HG02571 (cell line): ENCODE data around the gene VPS13A.
"Not testable (repeated sequence)": the region's sequence is repeated elsewhere in the genome, so short reads cannot be mapped to it uniquely, and the experiment has no call there.

ENCODE experiments used
- ATAC-seq: cut with Tn5 transposase; IDR thresholded peaks from one replicate; pipeline ENCODE4 v1.9.1; 2021; ENCODE audit warnings: mild to moderate bottlenecking, moderate library complexity; ENCODE audit not compliant: unreplicated experiment

The VPS13A gene

GRCh38 chr9:77183581-77183980, 6.2 kb downstream of the VPS13A start:
- no peak for ATAC-seq

GRCh38 chr9:77188242-77188641, 10.9 kb downstream of the VPS13A start:
- ATAC-seq: no peak

GRCh38 chr9:77194423-77194822, 17.1 kb downstream of the VPS13A start:
- no peak for ATAC-seq

GRCh38 chr9:77210116-77210515, 32.8 kb downstream of the VPS13A start:
- no peak for ATAC-seq

GRCh38 chr9:77211561-77211960, 34.2 kb downstream of the VPS13A start:
- no peak for ATAC-seq

- no peak for ATAC-seq
Measured at GRCh38 chr9:77212801-77213200, 35.5 kb downstream of the VPS13A start.

- ATAC-seq: no peak
Measured at GRCh38 chr9:77215874-77216273, 38.5 kb downstream of the VPS13A start.

GRCh38 chr9:77218612-77219011, 41.3 kb downstream of the VPS13A start:
- ATAC-seq: no peak

GRCh38 chr9:77221431-77221830, 44.1 kb downstream of the VPS13A start:
- no peak for ATAC-seq

- no peak for ATAC-seq
Measured at GRCh38 chr9:77224746-77225312, 47.5 kb downstream of the VPS13A start.

GRCh38 chr9:77236693-77237092, 59.4 kb downstream of the VPS13A start:
- ATAC-seq: no peak

GRCh38 chr9:77237896-77238295, 60.6 kb downstream of the VPS13A start:
- ATAC-seq: no peak

GRCh38 chr9:77251050-77251449, 73.7 kb downstream of the VPS13A start:
- ATAC-seq: no peak

GRCh38 chr9:77257275-77257674, 79.9 kb downstream of the VPS13A start:
- ATAC-seq: no peak

GRCh38 chr9:77261605-77262004, 84.3 kb downstream of the VPS13A start:
- ATAC-seq: no peak

GRCh38 chr9:77267762-77268161, 90.4 kb downstream of the VPS13A start:
- ATAC-seq: not testable (repeated sequence)

- ATAC-seq: no peak
Measured at GRCh38 chr9:77271023-77271690, 93.8 kb downstream of the VPS13A start.

GRCh38 chr9:77276799-77277198, 99.5 kb downstream of the VPS13A start:
- ATAC-seq: no peak

- no peak for ATAC-seq
Measured at GRCh38 chr9:77277719-77278118, 100.4 kb downstream of the VPS13A start.

- no peak for ATAC-seq
Measured at GRCh38 chr9:77283991-77284390, 106.7 kb downstream of the VPS13A start.

GRCh38 chr9:77284616-77285015, 107.3 kb downstream of the VPS13A start:
- ATAC-seq: no peak

- ATAC-seq: no peak
Measured at GRCh38 chr9:77290373-77290772, 113.0 kb downstream of the VPS13A start.

GRCh38 chr9:77291714-77292113, 114.4 kb downstream of the VPS13A start:
- no peak for ATAC-seq
